ENCODE measurements around the gene MAEA. TPM values are rescaled to one million over a fixed set of nuclear protein-coding genes. Genes with fewer than 3 reads are reported as not detected.

MAEA gene
- total RNA-seq, 1 donor from 2014 or later = 81.3 TPM

DNA sequence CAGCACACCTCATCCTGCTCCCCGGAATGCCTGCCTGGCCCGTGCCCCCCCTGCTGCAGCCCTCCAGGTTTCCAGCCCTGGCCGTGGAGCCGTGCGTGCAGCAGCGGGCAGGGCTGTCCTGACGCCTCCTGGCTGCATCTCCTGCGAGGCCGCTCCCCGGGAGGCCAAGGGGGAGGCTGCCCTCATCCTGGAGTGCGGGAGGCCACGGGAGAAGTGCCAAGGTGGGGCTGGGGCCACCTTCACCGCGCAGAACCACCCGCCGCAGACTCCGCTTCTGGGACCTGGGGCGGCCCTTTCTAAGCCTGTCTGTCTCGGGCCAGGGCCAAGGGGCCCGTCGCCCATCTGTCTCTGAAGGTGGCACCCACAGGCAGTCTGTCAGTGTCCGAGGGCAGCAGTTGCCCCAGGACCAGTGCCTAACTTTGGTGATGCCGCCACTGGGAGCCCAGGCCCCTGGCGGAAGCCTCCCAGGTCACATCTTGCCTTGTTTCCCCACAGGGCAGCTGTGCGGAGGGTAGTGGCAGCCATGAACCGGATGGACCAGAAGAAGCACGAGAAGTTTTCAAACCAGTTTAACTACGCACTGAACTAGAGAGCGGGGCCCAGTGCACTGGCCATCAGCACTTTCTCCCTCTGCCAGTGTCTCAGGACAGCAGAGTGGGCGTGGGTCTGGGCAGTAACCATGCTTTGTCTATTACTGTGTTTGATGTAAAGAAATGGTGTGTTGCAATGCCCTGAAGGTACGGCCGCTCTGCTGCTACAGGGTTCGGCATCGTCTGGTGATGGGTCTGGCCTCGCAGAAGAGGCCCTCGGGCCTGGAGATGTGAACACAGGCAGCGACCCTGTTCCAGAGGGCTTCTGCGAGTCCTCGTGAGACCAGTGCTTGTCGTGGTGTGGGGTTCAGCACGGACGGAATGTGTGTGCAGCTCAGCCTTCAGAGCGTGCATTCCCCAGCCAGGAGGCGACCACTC is 96.0 kb downstream of the MAEA start:
- no peak overlapping the region for H3K4me3 Mint-ChIP-seq (ENCODE audit: low read depth)
- peaks cover 23% of the 10 kb centered on the region for H3K36me3 Mint-ChIP-seq (ENCODE audit: insufficient read depth)
- TF ChIP-seq, protein P1, sequence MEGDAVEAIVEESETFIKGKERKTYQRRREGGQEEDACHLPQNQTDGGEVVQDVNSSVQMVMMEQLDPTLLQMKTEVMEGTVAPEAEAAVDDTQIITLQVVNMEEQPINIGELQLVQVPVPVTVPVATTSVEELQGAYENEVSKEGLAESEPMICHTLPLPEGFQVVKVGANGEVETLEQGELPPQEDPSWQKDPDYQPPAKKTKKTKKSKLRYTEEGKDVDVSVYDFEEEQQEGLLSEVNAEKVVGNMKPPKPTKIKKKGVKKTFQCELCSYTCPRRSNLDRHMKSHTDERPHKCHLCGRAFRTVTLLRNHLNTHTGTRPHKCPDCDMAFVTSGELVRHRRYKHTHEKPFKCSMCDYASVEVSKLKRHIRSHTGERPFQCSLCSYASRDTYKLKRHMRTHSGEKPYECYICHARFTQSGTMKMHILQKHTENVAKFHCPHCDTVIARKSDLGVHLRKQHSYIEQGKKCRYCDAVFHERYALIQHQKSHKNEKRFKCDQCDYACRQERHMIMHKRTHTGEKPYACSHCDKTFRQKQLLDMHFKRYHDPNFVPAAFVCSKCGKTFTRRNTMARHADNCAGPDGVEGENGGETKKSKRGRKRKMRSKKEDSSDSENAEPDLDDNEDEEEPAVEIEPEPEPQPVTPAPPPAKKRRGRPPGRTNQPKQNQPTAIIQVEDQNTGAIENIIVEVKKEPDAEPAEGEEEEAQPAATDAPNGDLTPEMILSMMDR (IDR thresholded peaks at IDR 0.05; ENCODE audit: unreplicated experiment) = no peak
- DNase-seq (ENCODE audit: low spot score, unreplicated experiment) = no peak
- H3K27me3 Mint-ChIP-seq = no peaks in the 10 kb centered on the region
- H3K27ac Mint-ChIP-seq = no peak overlapping the region
- H3K9me3 Mint-ChIP-seq (ENCODE audit: low read depth) = peaks cover 16% of the 10 kb centered on the region
- H3K4me1 Mint-ChIP-seq (ENCODE audit: low read depth) = peaks cover 1% of the 10 kb centered on the region

Other genes starting within 250 kb of the MAEA start
- gene RNF212, start 176.3 kb upstream of the MAEA start, total RNA-seq = 11.2 and 11.6 TPM in 2 replicates
- gene SPON2, start 117.3 kb upstream of the MAEA start, total RNA-seq = 1.9 and 2.2 TPM in 2 replicates
- 199 and 204 TPM in 2 replicates for gene CTBP1, start 40.8 kb upstream of the MAEA start, total RNA-seq
- 32.5 and 39.5 TPM in 2 replicates for gene UVSSA, start 57.3 kb downstream of the MAEA start, total RNA-seq
- gene NKX1-1, start 116.6 kb downstream of the MAEA start, total RNA-seq = not detected in 2 replicates